IMR-90 (cell line): Measurements from ENCODE around the gene PARP6. TPM values are rescaled to one million over a fixed set of nuclear protein-coding genes. Genes with fewer than 3 reads are reported as not detected.

Experiments
- ATAC-seq: fragments of 200-7000 bp; cut with Tn5 transposase; 2 replicates; pipeline ENCODE4 v1.9.1; 2020; ENCODE audit warnings: low read depth, mild to moderate bottlenecking, moderate library complexity
- BruUV-seq: library from RNA; stranded (reverse); fragments of 400-500 nt; replicated peaks from 2 replicates; lab custom pipeline; 2021; lab: Mats Ljungman, UMichigan
- CTCF ChIA-PET: fragments of 300-600 bp; formaldehyde crosslinking; extraction: SDS; loops from one replicate; lab custom pipeline; 2021; ENCODE audit warnings: antibody characterized with exemption; lab: Yijun Ruan, JAX
- POLR2A ChIA-PET: fragments of 300-600 bp; sonication (Branson Sonifier 250); formaldehyde crosslinking; loops from one replicate; lab custom pipeline; 2022; ENCODE audit warnings: antibody characterized with exemption; ENCODE audit not compliant: unreplicated experiment; lab: Charles Lee
- DNase-seq: peaks from one replicate; pipeline ENCODE4 v3.0.0; 2013
- H2AFZ ChIP-seq: replicated peaks from 2 replicates; pipeline ENCODE3; 2013; ENCODE audit warnings: low read length, mild to moderate bottlenecking; ENCODE audit not compliant: poor library complexity
- H2AK5ac ChIP-seq: 2 replicates; pipeline ENCODE4 v1.6.1; 2013; ENCODE audit warnings: low read depth, low read length, inconsistent platforms
- H2AK9ac ChIP-seq: replicated peaks from 2 replicates; pipeline ENCODE3; 2013; ENCODE audit warnings: mild to moderate bottlenecking, low read depth, low read length, moderate library complexity; ENCODE audit not compliant: poor library complexity
- H2BK120ac ChIP-seq: 2 replicates; pipeline ENCODE4 v1.6.1; 2013; ENCODE audit warnings: low read depth, low read length, inconsistent platforms
- H2BK15ac ChIP-seq: 3 replicates; pipeline ENCODE4 v1.6.1; 2013; ENCODE audit warnings: low read depth, low read length, inconsistent platforms
- H2BK20ac ChIP-seq: 2 replicates; pipeline ENCODE4 v1.6.1; 2013; ENCODE audit warnings: low read depth, mild to moderate bottlenecking, inconsistent platforms, low read length, moderate library complexity
- H2BK5ac ChIP-seq: 2 replicates; pipeline ENCODE4 v1.6.1; 2013; ENCODE audit warnings: mild to moderate bottlenecking, low read depth, low read length, inconsistent platforms; ENCODE audit not compliant: poor library complexity, severe bottlenecking
- H3K14ac ChIP-seq: replicated peaks from 2 replicates; pipeline ENCODE4 v1.6.1; 2013; ENCODE audit warnings: low read depth, low read length, inconsistent platforms
- H3K18ac ChIP-seq: 2 replicates; pipeline ENCODE4 v1.6.1; 2013; ENCODE audit warnings: low read depth, low read length, control low read depth
- H3K23ac ChIP-seq: 2 replicates; pipeline ENCODE4 v1.6.1; 2013; ENCODE audit warnings: low read depth, low read length, inconsistent platforms
- H3K27ac ChIP-seq: 2 replicates; pipeline ENCODE4 v1.5.1; 2013; ENCODE audit warnings: mild to moderate bottlenecking, control low read depth, low read length; ENCODE audit not compliant: insufficient read depth
- H3K27me3 ChIP-seq: 2 replicates; pipeline ENCODE4 v1.6.1; 2013; ENCODE audit warnings: low read length; ENCODE audit not compliant: control insufficient read depth, insufficient read depth
- H3K36me3 ChIP-seq: 2 replicates; pipeline ENCODE4 v1.6.1; 2013; ENCODE audit warnings: low read length, mixed read lengths; ENCODE audit not compliant: control insufficient read depth, insufficient read depth
- H3K4ac ChIP-seq: 2 replicates; pipeline ENCODE4 v1.6.1; 2013; ENCODE audit warnings: low read depth, low read length, inconsistent platforms
- H3K4me1 ChIP-seq: 2 replicates; pipeline ENCODE4 v1.6.1; 2013; ENCODE audit warnings: low read length, mixed read lengths; ENCODE audit not compliant: control insufficient read depth, insufficient read depth
- H3K4me2 ChIP-seq: 2 replicates; pipeline ENCODE4 v1.6.1; 2013; ENCODE audit warnings: low read depth, mild to moderate bottlenecking, control low read depth, low read length, moderate library complexity
- H3K4me3 ChIP-seq: 2 replicates; pipeline ENCODE4 v1.5.1; 2013; ENCODE audit warnings: low read depth, mild to moderate bottlenecking, control low read depth, low read length, moderate library complexity; ENCODE audit not compliant: insufficient read depth
- H3K56ac ChIP-seq: 2 replicates; pipeline ENCODE4 v1.6.1; 2013; ENCODE audit warnings: low read length, inconsistent platforms; ENCODE audit not compliant: insufficient read depth; ENCODE audit errors: extremely low read depth
- H3K79me1 ChIP-seq, 2 experiments: 2 replicates each; pipeline ENCODE4 v1.6.1; 2013; ENCODE audit warnings: low read length in 2 of 2, inconsistent platforms in 1 of 2, low read depth in 1 of 2
- H3K9ac ChIP-seq: 2 replicates; pipeline ENCODE4 v1.6.1; 2013; ENCODE audit warnings: low read depth, low read length, control low read depth
- H3K9me1 ChIP-seq: 2 replicates; pipeline ENCODE4 v1.6.1; 2013; ENCODE audit warnings: low read length, inconsistent platforms; ENCODE audit not compliant: insufficient read depth
- H3K9me3 ChIP-seq: 2 replicates; pipeline ENCODE4 v1.6.1; 2013; ENCODE audit warnings: low read length; ENCODE audit not compliant: control insufficient read depth, insufficient read depth
- H4K20me1 ChIP-seq: 2 replicates; pipeline ENCODE4 v1.6.1; 2013; ENCODE audit warnings: low read length, inconsistent platforms; ENCODE audit not compliant: insufficient read depth
- H4K5ac ChIP-seq: 2 replicates; pipeline ENCODE4 v1.6.1; 2013; ENCODE audit warnings: mild to moderate bottlenecking, low read depth, low read length, control low read depth
- H4K8ac ChIP-seq, 2 experiments: 2 replicates each; pipeline ENCODE4 v1.6.1; 2013; ENCODE audit warnings: low read depth in 2 of 2, low read length in 2 of 2, control low read depth in 1 of 2, inconsistent platforms in 1 of 2
- H4K91ac ChIP-seq: 2 replicates; pipeline ENCODE4 v1.6.1; 2013; ENCODE audit warnings: low read depth, low read length, inconsistent platforms; ENCODE audit not compliant: insufficient read depth
- BHLHE40 ChIP-seq: fragments of 150-350 bp; IDR thresholded peaks from 2 replicates; pipeline ENCODE4 v1.6.1; 2016; ENCODE audit warnings: mild to moderate bottlenecking, low read depth, low read length
- CHD1 ChIP-seq: IDR thresholded peaks from 2 replicates; pipeline ENCODE4 v1.6.1; 2012; ENCODE audit warnings: low read depth, low read length, improper control_type of control experiment
- ELK1 ChIP-seq: fragments of 150-350 bp; IDR thresholded peaks from 2 replicates; pipeline ENCODE4 v1.6.1; 2016; ENCODE audit warnings: low read depth, mild to moderate bottlenecking, low read length, moderate library complexity, borderline replicate concordance
- FOS ChIP-seq: fragments of 150-350 bp; IDR thresholded peaks from 2 replicates; pipeline ENCODE4 v1.6.1; 2016; ENCODE audit warnings: low read depth, low read length
- MAZ ChIP-seq: IDR thresholded peaks from 2 replicates; pipeline ENCODE4 v1.6.1; 2012; ENCODE audit warnings: low read depth, mild to moderate bottlenecking, low read length, improper control_type of control experiment, moderate library complexity, borderline replicate concordance
- MXI1 ChIP-seq: IDR thresholded peaks from 2 replicates; pipeline ENCODE4 v1.6.1; 2012; ENCODE audit warnings: low read depth, mild to moderate bottlenecking, low read length, moderate library complexity, borderline replicate concordance
- NFE2L2 ChIP-seq: fragments of 150-350 bp; IDR thresholded peaks from 2 replicates; pipeline ENCODE4 v1.6.1; 2016; ENCODE audit warnings: low read depth, mild to moderate bottlenecking, low read length
- RCOR1 ChIP-seq: IDR thresholded peaks from 2 replicates; pipeline ENCODE4 v1.6.1; 2012; ENCODE audit warnings: mild to moderate bottlenecking, low read length, improper control_type of control experiment; ENCODE audit not compliant: insufficient replicate concordance
- RFX5 ChIP-seq: IDR thresholded peaks from 2 replicates; pipeline ENCODE4 v1.8.0; 2012; ENCODE audit warnings: low read depth, mild to moderate bottlenecking, low read length, moderate library complexity
- SMC3 ChIP-seq: fragments of 150-350 bp; IDR thresholded peaks from 2 replicates; pipeline ENCODE4 v1.6.1; 2016; ENCODE audit warnings: low read depth, mild to moderate bottlenecking, antibody characterized with exemption, low read length, moderate library complexity
- USF2 ChIP-seq: fragments of 150-350 bp; IDR thresholded peaks from 2 replicates; pipeline ENCODE4 v1.6.1; 2017; ENCODE audit warnings: mild to moderate bottlenecking, antibody characterized with exemption, low read length, low read depth
- whole genome bisulfite sequencing, 2 experiments: methylation state at CpG; one replicate each; pipeline versions ENCODE4 v1.1.5 to v1.1.7; 2013; ENCODE audit warnings: missing lambda C conversion rate in 2 of 2; ENCODE audit not compliant: insufficient read length in 1 of 2; ENCODE audit errors: extremely low coverage in 2 of 2; 5-methylcytosine and 5-hydroxymethylcytosine counted together
- dilution Hi-C: fragments of 300-500 bp; cut with HindIII; formaldehyde crosslinking; loops from one replicate; pipeline ENCODE4 v1.14.3; 2018; ENCODE audit warnings: low sequenced_read_pairs; ENCODE audit not compliant: unreplicated experiment
- in situ Hi-C: fragments of 300-500 bp; cut with MboI; formaldehyde crosslinking; loops from 3 replicates; pipeline ENCODE4 v1.14.3; 2019; ENCODE audit warnings: low sequenced_read_pairs, inconsistent platforms, mixed read lengths
- intact Hi-C: fragments of 100-400 bp; cut with micrococcal nuclease; formaldehyde crosslinking; loops from 2 replicates; pipeline ENCODE4 v1.10.0; 2022
- polyA plus RNA-seq, 3 experiments: library from polyadenylated mRNA; depleted of rRNA; stranded (reverse); fragments of >200 nt; gene quantifications; 2 replicates each; pipeline ENCODE4 v1.2.3, GENCODE V29; 2012; ENCODE audit warnings: low replicate concordance in 1 of 3
- total RNA-seq: library from RNA; depleted of rRNA; stranded (reverse); fragments of >200 nt; gene quantifications from 2 replicates; pipeline ENCODE4 v1.2.3, GENCODE V29; 2012

PARP6 gene
- total and polyA plus RNA-seq, 2 of the 4 experiments (the other 2 are of a cell fraction): 13.4 to 45.1 TPM

- DNase-seq: no peak
- Histone ChIP-seq H2AK9ac (no peak overlapping the region), H3K27ac (no peak overlapping the region), H3K9me1 (peaks cover 12% of the 10 kb centered on the region), H2AFZ (no peak overlapping the region), H2AK5ac (no peak overlapping the region), H3K9me3 (no peaks in the 10 kb centered on the region), H3K4ac (no peak overlapping the region), H4K20me1 (peaks cover 95% of the 10 kb centered on the region), H3K36me3 (peaks cover 90% of the 10 kb centered on the region), H3K56ac (no peak overlapping the region), H3K4me3 (no peak overlapping the region), H2BK15ac (no peak overlapping the region), H4K91ac (no peak overlapping the region), H3K23ac (no peak overlapping the region), H4K5ac (no peak overlapping the region), H3K4me1 (peaks cover 2% of the 10 kb centered on the region; the same call in 1 of the 2 replicates), H2BK20ac (no peak overlapping the region), H3K79me1 (peaks cover 65 to 93% of the 10 kb centered on the region in 2 experiments), H3K9ac (no peak overlapping the region), H4K8ac (no peak overlapping the region), H3K18ac (no peak overlapping the region), H3K27me3 (no peaks in the 10 kb centered on the region), H3K4me2 (no peak overlapping the region), H3K14ac (no peak overlapping the region), H2BK120ac (no peak overlapping the region), H2BK5ac (no peak overlapping the region)
- intact Hi-C loops: no loop called here
- POLR2A ChIA-PET: no interaction called here
- TF ChIP-seq USF2 (no peak), NFE2L2 (no peak), MAZ (no peak), ELK1 (no peak), MXI1 (no peak), BHLHE40 (no peak), CHD1 (no peak), RFX5 (no peak), FOS (no peak), SMC3 (no peak), RCOR1 (no peak)
- no TSS peak for BruUV-seq
- dilution Hi-C loops: no loop called here
- 90% methylated on average over 4 of the region's 10 CpGs; no CpG with 5 or more reads in 1 of the 2 experiments for WGBS, 2 experiments
- in situ Hi-C loops: no loop called here
- CTCF ChIA-PET: interaction anchor here (1.3 kb wide), 1 partner anchor 20 kb away, joined by 3 read pairs; no protein-coding TSS in a partner anchor
- ATAC-seq: no peak
These were observed 66.3 kb downstream of the PARP6 start for GRCh38 chr15:72205896-72206676.
